ENCODE data around the gene MED13L.

The MED13L gene

DNA sequence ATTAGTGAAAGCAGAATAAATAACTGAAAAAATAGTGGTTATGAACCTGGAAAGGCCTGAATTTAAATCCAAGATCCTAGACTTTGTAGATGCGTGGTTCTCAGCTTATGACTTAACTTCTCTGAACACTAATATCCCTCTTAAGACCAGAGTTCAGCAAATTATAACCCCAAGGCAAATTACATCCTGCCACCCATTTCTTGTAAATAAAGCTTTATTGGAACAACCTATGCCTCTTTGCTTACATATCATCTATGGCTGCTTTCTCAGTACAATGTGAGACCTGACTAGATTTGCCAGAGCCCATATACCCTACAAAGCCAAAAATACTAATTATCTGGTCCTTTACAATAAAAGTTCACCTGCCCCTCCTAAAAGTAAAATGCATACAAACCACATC, 199.1 kb downstream of the MED13L start:
- H3K9me3 ChIP-seq (replicated peaks in 1 of 11), result no peaks in the 10 kb centered on the region
- peaks cover 0 to 47% (median 10%) of the 10 kb centered on the region in 10 experiments; a peak in 12 of 20 replicates for H3K4me1 ChIP-seq
- H3K27me3 ChIP-seq, result no peaks in the 10 kb centered on the region
- H4K20me1 ChIP-seq, result peaks cover 33 to 99% (median 76%) of the 10 kb centered on the region in 11 experiments; a peak in 21 of 22 replicates
- H3K9ac ChIP-seq, result no peak overlapping the region
- H3K36me3 ChIP-seq, result peaks cover 20 to 63% (median 29%) of the 10 kb centered on the region in 11 experiments; a peak in 19 of 22 replicates
- no peak for TF ChIP-seq Cebpa-rat (IDR thresholded peaks at IDR 0.05)
- no peak overlapping the region for H3K4me3 ChIP-seq
- H3K27ac ChIP-seq, result no peak overlapping the region
- H3K4me2 ChIP-seq, result no peak overlapping the region

DNA sequence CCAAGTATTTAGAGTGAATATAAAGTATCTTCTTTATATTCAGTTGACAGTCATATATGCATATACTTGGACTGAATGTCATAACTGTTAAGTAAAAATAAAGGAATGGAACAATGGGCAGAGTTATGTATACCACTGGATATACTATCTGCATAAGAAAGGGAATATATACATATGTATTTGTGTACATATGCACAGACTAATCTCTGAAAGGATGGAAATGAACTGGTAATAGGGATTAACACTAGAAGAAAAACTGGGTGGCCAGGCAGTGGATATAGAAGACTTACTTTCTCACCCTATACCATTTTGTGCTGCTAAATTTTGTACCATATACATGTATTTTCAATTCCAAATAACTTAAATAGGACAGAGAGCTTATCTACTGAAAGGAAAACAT, 200.1 kb downstream of the MED13L start:
- no peak overlapping the region for H3K4me3 ChIP-seq
- TF ChIP-seq Cebpa-rat (IDR thresholded peaks at IDR 0.05), result no peak
- no peaks in the 10 kb centered on the region for H3K27me3 ChIP-seq
- H3K36me3 ChIP-seq, result peaks cover 14 to 54% (median 28%) of the 10 kb centered on the region in 11 experiments; a peak in 17 of 22 replicates
- no peak overlapping the region for H3K4me2 ChIP-seq
- H3K9ac ChIP-seq, result no peak overlapping the region
- peaks cover 2 to 49% (median 18%) of the 10 kb centered on the region in 10 experiments; a peak in 18 of 20 replicates for H3K4me1 ChIP-seq
- peaks cover 36 to 99% (median 79%) of the 10 kb centered on the region in 11 experiments; a peak in 20 of 22 replicates for H4K20me1 ChIP-seq
- no peaks in the 10 kb centered on the region for H3K9me3 ChIP-seq (replicated peaks in 1 of 11)
- H3K27ac ChIP-seq, result no peak overlapping the region

DNA sequence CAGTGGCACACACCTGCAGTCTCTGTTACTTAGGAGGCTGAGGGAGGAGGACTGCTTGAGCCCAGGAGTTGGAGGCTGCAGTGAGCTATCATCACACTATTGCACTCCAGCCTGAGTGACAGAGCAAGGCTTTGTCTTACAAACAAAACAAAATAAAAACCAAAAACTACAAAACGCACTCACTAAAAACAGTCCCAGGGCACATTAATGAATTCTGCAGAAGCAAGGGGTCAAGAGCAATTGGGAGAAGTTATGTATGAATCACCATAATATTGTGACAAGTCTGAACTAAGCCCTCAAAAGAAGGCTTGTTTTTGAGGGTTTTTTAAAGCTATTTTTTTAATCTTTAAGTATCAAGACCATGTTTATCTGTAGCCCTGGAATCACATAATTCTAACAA, 201.1 kb downstream of the MED13L start:
- Histone ChIP-seq H3K27me3 (no peaks in the 10 kb centered on the region), H4K20me1 (peaks cover 36 to 99% (median 80%) of the 10 kb centered on the region in 11 experiments; a peak in 20 of 22 replicates), H3K36me3 (peaks cover 11 to 49% (median 25%) of the 10 kb centered on the region in 11 experiments; a peak in 15 of 22 replicates), H3K4me2 (no peak overlapping the region), H3K9ac (no peak overlapping the region), H3K4me1 (peaks cover 4 to 55% (median 29%) of the 10 kb centered on the region in 10 experiments; a peak in 18 of 20 replicates), H3K4me3 (no peak overlapping the region), H3K27ac (no peak overlapping the region), H3K9me3 (replicated peaks in 1 of 11) (no peaks in the 10 kb centered on the region)
- TF ChIP-seq Cebpa-rat (IDR thresholded peaks at IDR 0.05), result no peak

DNA sequence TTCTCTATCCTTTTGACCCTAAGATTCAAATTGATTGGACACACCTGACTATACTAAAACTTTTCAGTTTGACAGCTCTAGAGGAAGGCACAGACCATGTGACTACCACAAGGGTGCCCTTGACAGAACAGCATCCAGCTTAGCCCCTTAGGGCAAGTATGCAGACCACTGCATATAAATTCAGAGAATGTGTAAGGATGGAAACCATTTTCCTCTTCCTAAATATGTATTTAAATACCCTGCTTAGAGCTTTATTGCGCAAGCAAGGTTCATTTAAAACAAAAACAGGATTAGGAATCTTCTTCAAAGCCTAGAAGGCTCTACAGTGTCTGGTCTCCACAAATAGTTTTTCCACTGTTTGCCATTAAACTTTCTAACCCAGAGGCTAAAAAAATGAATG, 202.8 kb downstream of the MED13L start:
- H4K20me1 ChIP-seq, result peaks cover 40 to 98% (median 80%) of the 10 kb centered on the region in 11 experiments; a peak in 20 of 22 replicates
- no peak overlapping the region for H3K9ac ChIP-seq
- peaks cover 4 to 59% (median 30%) of the 10 kb centered on the region in 10 experiments; a peak in 18 of 20 replicates for H3K4me1 ChIP-seq
- no peaks in the 10 kb centered on the region for H3K27me3 ChIP-seq
- peak in 6 of 11 experiments; percentile 25 to 68 (median 45); a peak in 7 of 22 replicates for TF ChIP-seq Cebpa-rat (IDR thresholded peaks at IDR 0.05)
- H3K9me3 ChIP-seq (replicated peaks in 1 of 11), result no peaks in the 10 kb centered on the region
- no peak overlapping the region for H3K27ac ChIP-seq
- H3K36me3 ChIP-seq, result peaks cover 10 to 40% (median 18%) of the 10 kb centered on the region in 11 experiments; a peak in 15 of 22 replicates
- no peak overlapping the region for H3K4me3 ChIP-seq
- peak overlapping the region in 3 of 11 experiments; percentile 9 to 34 (median 10); a peak in 2 of 22 replicates for H3K4me2 ChIP-seq

DNA sequence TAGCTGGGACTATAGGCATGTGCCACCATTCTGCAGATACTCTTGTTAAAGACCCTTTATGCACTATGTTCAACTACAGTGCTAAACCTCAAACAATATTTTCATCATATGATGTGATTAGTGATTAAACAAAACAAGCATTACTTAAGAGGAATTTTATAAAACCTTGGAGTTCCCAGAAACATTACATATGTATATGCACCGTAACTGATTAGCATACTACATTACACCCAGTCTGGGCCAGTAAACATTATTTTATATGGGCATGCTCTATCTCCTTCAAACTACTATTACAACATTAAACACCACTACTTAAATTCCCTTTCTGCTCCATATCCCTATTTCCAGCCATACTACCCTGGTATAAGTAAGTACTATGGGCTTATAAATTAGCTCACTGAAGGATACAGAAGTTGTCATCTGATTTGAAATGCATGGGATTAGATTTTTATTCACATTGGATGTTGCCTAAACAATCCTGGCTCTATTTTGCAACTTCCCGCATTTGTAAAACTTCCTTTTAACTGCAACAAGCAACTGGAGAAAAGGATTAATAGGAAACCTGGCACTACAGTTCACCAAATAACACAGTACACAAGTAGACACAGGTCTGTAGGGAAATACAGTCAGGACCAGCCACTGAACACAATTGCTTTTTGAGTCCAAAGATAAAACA, 205.8 kb downstream of the MED13L start:
- H3K27ac ChIP-seq, result peak overlapping the region in 1 of 11 experiments; percentile 20; a peak in 1 of 22 replicates
- peak overlapping the region in 8 of 11 experiments; percentile 3 to 62 (median 46); a peak in 14 of 22 replicates for H3K4me2 ChIP-seq
- peaks cover 52 to 99% (median 93%) of the 10 kb centered on the region in 11 experiments; a peak in 20 of 22 replicates for H4K20me1 ChIP-seq
- H3K9ac ChIP-seq, result no peak overlapping the region
- peaks cover 0 to 10% (median 6%) of the 10 kb centered on the region in 11 experiments; a peak in 7 of 22 replicates for H3K36me3 ChIP-seq
- H3K27me3 ChIP-seq, result no peaks in the 10 kb centered on the region
- no peak for TF ChIP-seq Cebpa-rat (IDR thresholded peaks at IDR 0.05)
- peaks cover 0 to 77% (median 36%) of the 10 kb centered on the region in 10 experiments; a peak in 17 of 20 replicates for H3K4me1 ChIP-seq
- H3K4me3 ChIP-seq, result no peak overlapping the region
- H3K9me3 ChIP-seq (replicated peaks in 1 of 11), result no peaks in the 10 kb centered on the region

DNA sequence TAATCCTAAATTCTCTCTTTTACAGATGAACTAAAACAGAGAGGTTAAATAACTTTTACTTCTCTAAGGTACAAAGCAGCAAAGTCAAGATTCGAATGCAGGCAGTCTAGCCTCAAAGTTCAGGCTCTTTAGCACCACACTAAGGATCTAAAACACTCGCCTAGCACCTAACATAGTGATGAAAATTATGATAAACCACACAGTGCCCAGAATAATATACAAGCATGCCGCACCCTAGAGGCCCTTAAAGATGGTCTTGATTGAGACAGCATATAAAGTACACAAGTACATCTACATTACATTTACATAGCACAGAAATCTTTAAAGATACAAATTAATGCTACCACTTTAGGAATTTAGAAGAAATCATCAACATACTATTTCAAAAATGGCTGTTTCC, 207.0 kb downstream of the MED13L start:
- H3K27ac ChIP-seq, result no peak overlapping the region

DNA sequence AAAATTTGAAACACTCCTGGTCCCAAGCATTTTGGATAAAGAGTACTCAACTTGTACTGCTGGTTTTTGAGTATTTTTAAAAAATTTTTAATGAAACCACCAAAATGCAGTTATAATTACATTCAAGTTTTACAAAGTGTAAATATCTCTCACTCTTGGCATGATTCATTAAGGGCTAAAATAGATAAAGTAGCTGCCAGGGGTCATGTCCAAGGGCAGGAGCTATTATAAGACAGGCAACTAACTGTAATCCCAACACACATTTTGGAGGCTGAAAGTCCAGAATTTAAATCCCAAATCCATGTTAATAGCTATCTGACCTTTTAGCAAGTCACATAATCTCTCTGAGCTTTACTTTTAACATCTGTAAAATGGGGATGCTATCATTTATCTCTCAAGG, 207.6 kb downstream of the MED13L start:
- Histone ChIP-seq H4K20me1 (peaks cover 64 to 99% (median 93%) of the 10 kb centered on the region in 11 experiments), H3K27me3 (no peaks in the 10 kb centered on the region), H3K4me3 (no peak overlapping the region), H3K4me1 (peaks cover 13 to 77% (median 40%) of the 10 kb centered on the region in 10 experiments), H3K36me3 (peaks cover 0 to 6% (median 0%) of the 10 kb centered on the region in 11 experiments; a peak in 6 of 22 replicates), H3K9me3 (replicated peaks in 1 of 11) (no peaks in the 10 kb centered on the region), H3K27ac (no peak overlapping the region), H3K9ac (no peak overlapping the region), H3K4me2 (no peak overlapping the region)
- TF ChIP-seq Cebpa-rat (IDR thresholded peaks at IDR 0.05), result no peak

More for the DNA sequence above, 207.0 kb downstream of the MED13L start:
- Histone ChIP-seq H4K20me1 (peaks cover 59 to 99% (median 93%) of the 10 kb centered on the region in 11 experiments), H3K9me3 (replicated peaks in 1 of 11) (no peaks in the 10 kb centered on the region), H3K4me2 (no peak overlapping the region), H3K9ac (no peak overlapping the region), H3K36me3 (peaks cover 0 to 7% (median under 1%) of the 10 kb centered on the region in 11 experiments; a peak in 5 of 22 replicates), H3K4me1 (peaks cover 11 to 77% (median 44%) of the 10 kb centered on the region in 10 experiments), H3K27me3 (no peaks in the 10 kb centered on the region), H3K4me3 (no peak overlapping the region)
- TF ChIP-seq Cebpa-rat (IDR thresholded peaks at IDR 0.05), result no peak

DNA sequence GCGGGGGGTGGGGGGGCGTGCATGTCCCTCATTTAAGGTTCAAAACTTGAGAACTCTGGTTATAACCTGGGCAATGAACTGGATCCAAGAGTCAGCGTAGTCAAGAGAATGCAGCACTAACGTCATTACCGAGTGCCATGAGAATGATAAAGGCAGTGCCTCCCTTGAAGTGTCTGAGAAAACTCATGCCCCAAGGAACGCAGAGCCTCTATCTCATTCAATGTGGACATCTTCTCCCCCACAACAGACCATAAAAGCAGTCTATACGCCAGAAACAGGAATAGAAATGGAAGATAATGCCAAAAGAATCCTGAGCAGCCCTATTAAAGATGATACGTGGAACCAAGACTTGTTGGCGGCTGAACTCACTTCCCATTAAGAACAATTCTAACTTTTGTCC, 208.6 kb downstream of the MED13L start:
- Histone ChIP-seq H3K4me2 (peak overlapping the region in 2 of 11 experiments; percentile 19 to 52; a peak in 2 of 22 replicates), H3K4me1 (peaks cover 13 to 66% (median 35%) of the 10 kb centered on the region in 10 experiments), H3K27ac (no peak overlapping the region), H3K9me3 (replicated peaks in 1 of 11) (no peaks in the 10 kb centered on the region), H3K4me3 (no peak overlapping the region), H3K36me3 (peaks cover 0 to 16% (median 0%) of the 10 kb centered on the region in 11 experiments; a peak in 6 of 22 replicates), H3K27me3 (no peaks in the 10 kb centered on the region), H4K20me1 (peaks cover 67 to 99% (median 93%) of the 10 kb centered on the region in 11 experiments), H3K9ac (no peak overlapping the region)
- no peak for TF ChIP-seq Cebpa-rat (IDR thresholded peaks at IDR 0.05)

DNA sequence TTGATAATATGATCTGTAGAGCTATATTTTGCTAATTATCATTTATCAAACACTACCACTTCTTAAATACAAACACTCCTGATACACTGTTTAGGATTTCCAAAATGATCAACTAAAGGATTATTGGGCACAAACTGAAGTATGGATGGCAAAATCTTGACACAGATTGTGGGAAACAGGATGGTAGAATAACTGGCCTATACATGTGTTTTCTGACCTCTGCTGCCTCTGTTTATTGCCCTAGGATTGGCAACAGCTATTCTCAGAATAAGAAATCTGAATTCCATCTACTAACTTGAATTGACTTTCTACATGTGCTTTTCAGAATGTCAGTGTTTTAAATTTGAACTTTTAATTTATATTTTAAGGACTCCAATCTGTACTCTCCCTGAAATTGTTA, 209.1 kb downstream of the MED13L start:
- Histone ChIP-seq H3K9me3 (replicated peaks in 1 of 11) (no peaks in the 10 kb centered on the region), H3K4me3 (no peak overlapping the region), H3K9ac (no peak overlapping the region), H3K4me2 (peak overlapping the region in 4 of 11 experiments; percentile 11 to 52 (median 34); a peak in 4 of 22 replicates), H3K4me1 (peaks cover 13 to 62% (median 34%) of the 10 kb centered on the region in 10 experiments), H3K27me3 (no peaks in the 10 kb centered on the region), H4K20me1 (peaks cover 65 to 99% (median 93%) of the 10 kb centered on the region in 11 experiments), H3K36me3 (peaks cover 0 to 21% (median 0%) of the 10 kb centered on the region in 11 experiments; a peak in 7 of 22 replicates), H3K27ac (peak overlapping the region in 2 of 11 experiments; percentile 4 to 7; a peak in 1 of 22 replicates)
- TF ChIP-seq Cebpa-rat (IDR thresholded peaks at IDR 0.05), result no peak

Data from BLaER1 treated with 17β-estradiol and CSF1 and Interleukin-3, amounts not matched to agents 10 nM and 100 nM (cell line).